Choroid plexus epithelial cell (primary cell): ENCODE results near the gene MAPK8IP2.
"Not testable (repeated sequence)": the region's sequence is repeated elsewhere in the genome, so short reads cannot be mapped to it uniquely, and the experiment has no call there.

Experiments used
- DNase-seq: peaks from one replicate; pipeline ENCODE4 v3.0.0-alpha.2; 2010; ENCODE audit warnings: low read depth
- H3K4me3 ChIP-seq: 2 replicates; pipeline ENCODE4 v1.5.1; 2011; ENCODE audit warnings: low read depth, mild to moderate bottlenecking, control low read depth, low read length, moderate library complexity
- TF ChIP-seq, protein P1 (sequence below): conservative IDR thresholded peaks from 2 replicates; pipeline ENCODE4 v1.5.1; 2011; ENCODE audit warnings: low read depth, mild to moderate bottlenecking, control low read depth, inconsistent platforms, low read length, moderate library complexity

The MAPK8IP2 gene

GRCh38 chr22:50653256-50653655 is 52.7 kb downstream of the MAPK8IP2 start:
- DNase-seq = no peak
- TF ChIP-seq, protein P1, sequence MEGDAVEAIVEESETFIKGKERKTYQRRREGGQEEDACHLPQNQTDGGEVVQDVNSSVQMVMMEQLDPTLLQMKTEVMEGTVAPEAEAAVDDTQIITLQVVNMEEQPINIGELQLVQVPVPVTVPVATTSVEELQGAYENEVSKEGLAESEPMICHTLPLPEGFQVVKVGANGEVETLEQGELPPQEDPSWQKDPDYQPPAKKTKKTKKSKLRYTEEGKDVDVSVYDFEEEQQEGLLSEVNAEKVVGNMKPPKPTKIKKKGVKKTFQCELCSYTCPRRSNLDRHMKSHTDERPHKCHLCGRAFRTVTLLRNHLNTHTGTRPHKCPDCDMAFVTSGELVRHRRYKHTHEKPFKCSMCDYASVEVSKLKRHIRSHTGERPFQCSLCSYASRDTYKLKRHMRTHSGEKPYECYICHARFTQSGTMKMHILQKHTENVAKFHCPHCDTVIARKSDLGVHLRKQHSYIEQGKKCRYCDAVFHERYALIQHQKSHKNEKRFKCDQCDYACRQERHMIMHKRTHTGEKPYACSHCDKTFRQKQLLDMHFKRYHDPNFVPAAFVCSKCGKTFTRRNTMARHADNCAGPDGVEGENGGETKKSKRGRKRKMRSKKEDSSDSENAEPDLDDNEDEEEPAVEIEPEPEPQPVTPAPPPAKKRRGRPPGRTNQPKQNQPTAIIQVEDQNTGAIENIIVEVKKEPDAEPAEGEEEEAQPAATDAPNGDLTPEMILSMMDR = no peak
- H3K4me3 ChIP-seq = no peak overlapping the region

DNA sequence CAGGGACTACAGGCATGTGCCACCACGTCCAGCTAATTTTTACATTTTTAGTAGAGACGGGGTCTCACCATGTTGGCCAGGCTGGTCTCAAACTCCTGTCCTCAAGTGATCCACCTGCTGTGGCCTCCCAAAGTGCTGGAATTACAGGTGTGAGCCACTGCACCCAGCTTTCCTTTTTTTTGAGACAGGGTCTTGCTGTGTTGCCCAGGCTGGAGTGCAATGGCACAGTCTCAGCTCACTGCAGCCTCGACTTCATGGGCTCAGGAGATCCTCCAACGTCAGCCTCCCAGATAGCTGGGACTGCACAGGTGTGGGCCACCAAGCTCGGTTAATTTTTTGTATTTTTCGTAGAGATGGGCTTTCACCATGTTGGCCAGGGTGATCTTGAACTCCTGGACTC is 54.1 kb downstream of the MAPK8IP2 start:
- DNase-seq, H3K4me3 ChIP-seq: not testable (repeated sequence)

GRCh38 chr22:50656122-50657070 is 55.8 kb downstream of the MAPK8IP2 start:
- TF ChIP-seq, protein P1 = no peak
- no peak overlapping the region for H3K4me3 ChIP-seq
- DNase-seq = peak; percentile 32

DNA sequence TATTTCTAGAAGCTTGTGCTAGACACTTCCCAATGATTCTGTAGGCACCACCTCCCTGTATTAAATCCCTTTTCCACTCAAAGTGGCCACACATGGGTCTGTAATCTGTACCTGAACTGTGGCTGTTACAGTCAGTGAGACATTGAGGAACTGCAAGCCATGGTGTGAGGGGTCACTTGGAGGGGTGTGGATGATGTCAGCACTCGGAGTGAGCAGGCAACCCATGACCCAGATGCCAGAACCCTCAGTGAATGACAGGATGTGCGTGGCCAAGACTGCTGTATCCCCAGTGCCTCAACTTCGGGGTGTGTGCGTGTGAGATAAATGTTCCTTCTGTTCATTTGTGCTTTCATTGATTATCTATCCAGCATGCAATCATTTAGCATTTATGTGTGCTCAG is 57.3 kb downstream of the MAPK8IP2 start:
- TF ChIP-seq, protein P1 = no peak
- H3K4me3 ChIP-seq = no peak overlapping the region
- no peak for DNase-seq

- DNase-seq, H3K4me3 ChIP-seq: not testable (repeated sequence)
Observed at GRCh38 chr22:50659711-50660110, 59.1 kb downstream of the MAPK8IP2 start.

- peak; percentile 15 for DNase-seq
- no peak overlapping the region for H3K4me3 ChIP-seq
- TF ChIP-seq, protein P1 = no peak
Observed at GRCh38 chr22:50660306-50660705, 59.7 kb downstream of the MAPK8IP2 start.
